ENCODE data around the gene UMOD. TPM values are rescaled to one million over a fixed set of nuclear protein-coding genes. Genes with fewer than 3 reads are reported as not detected.

Gene UMOD
- polyA plus RNA-seq, 1 experiment = not detected

- Histone ChIP-seq H3K4me3 (ENCODE audit: low read depth, low read length) (no peak overlapping the region), H3K9me3 (ENCODE audit: control insufficient read depth, insufficient read depth, low read length) (peaks cover 9% of the 10 kb centered on the region)
- DNase-seq (ENCODE audit: low read depth, low spot score) = no peak
Measured at GRCh38 chr16:20397468-20398074, 45.1 kb upstream of the UMOD start.

GRCh38 chr16:20396846-20397467, 44.4 kb upstream of the UMOD start:
- H3K4me3 ChIP-seq (ENCODE audit: low read depth, low read length) = no peak overlapping the region
- CTCF ChIA-PET = interaction anchor here (1.1 kb wide), 1 partner anchor 11 kb away, joined by 9 read pairs; no protein-coding TSS in a partner anchor
- H3K27ac ChIP-seq (ENCODE audit: low read depth, low read length) = no peak overlapping the region
- H3K27me3 ChIP-seq (ENCODE audit: control insufficient read depth, insufficient read depth, low read length) = no peaks in the 10 kb centered on the region
- no peak for DNase-seq (ENCODE audit: low read depth, low spot score)
- TF ChIP-seq CTCF (IDR thresholded peaks at IDR 0.05; ENCODE audit: low read depth, low read length) = no peak
- peaks cover 9% of the 10 kb centered on the region for H3K9me3 ChIP-seq (ENCODE audit: control insufficient read depth, insufficient read depth, low read length)
- POLR2A ChIA-PET = no interaction called here

More at GRCh38 chr16:20397468-20398074, 45.1 kb upstream of the UMOD start:
- H3K27me3 ChIP-seq (ENCODE audit: control insufficient read depth, insufficient read depth, low read length) = no peaks in the 10 kb centered on the region
- TF ChIP-seq CTCF (IDR thresholded peaks at IDR 0.05; ENCODE audit: low read depth, low read length) = no peak
- ChIA-PET CTCF (interaction anchor here (1.1 kb wide), 1 partner anchor 12 kb away, joined by 9 read pairs; no protein-coding TSS in a partner anchor), POLR2A (no interaction called here)
- no peak overlapping the region for H3K27ac ChIP-seq (ENCODE audit: low read depth, low read length)

- Histone ChIP-seq H3K9me3 (ENCODE audit: control insufficient read depth, insufficient read depth, low read length) (peaks cover 4% of the 10 kb centered on the region), H3K27ac (ENCODE audit: low read depth, low read length) (no peak overlapping the region), H3K27me3 (ENCODE audit: control insufficient read depth, insufficient read depth, low read length) (no peaks in the 10 kb centered on the region), H3K4me3 (ENCODE audit: low read depth, low read length) (no peak overlapping the region)
- ChIA-PET POLR2A (no interaction called here), CTCF (interaction anchor here (2.8 kb wide), 1 partner anchor 11 kb away, joined by 13 read pairs; no protein-coding TSS in a partner anchor)
- DNase-seq (ENCODE audit: low read depth, low spot score) = no peak
- TF ChIP-seq CTCF (IDR thresholded peaks at IDR 0.05; ENCODE audit: low read depth, low read length) = no peak
Measured at GRCh38 chr16:20395946-20396345, 43.4 kb upstream of the UMOD start.

GRCh38 chr16:20393801-20394577, 41.5 kb upstream of the UMOD start:
- Histone ChIP-seq H3K27me3 (ENCODE audit: control insufficient read depth, insufficient read depth, low read length) (no peaks in the 10 kb centered on the region), H3K9me3 (ENCODE audit: control insufficient read depth, insufficient read depth, low read length) (peaks cover 4% of the 10 kb centered on the region), H3K27ac (ENCODE audit: low read depth, low read length) (no peak overlapping the region), H3K4me3 (ENCODE audit: low read depth, low read length) (no peak overlapping the region)
- TF ChIP-seq CTCF (IDR thresholded peaks at IDR 0.05; ENCODE audit: low read depth, low read length) = no peak
- no peak for DNase-seq (ENCODE audit: low read depth, low spot score)
- ChIA-PET POLR2A (no interaction called here), CTCF (interaction anchor here (1.5 to 2.8 kb wide), 3 partner anchors 9 to 487 kb away, joined by 5 to 13 read pairs (median 5); no protein-coding TSS in a partner anchor)
